Hindlimb muscle (tissue), 1 donor: ENCODE results near the gene DGUOK. TPM values are rescaled to one million over a fixed set of nuclear protein-coding genes. Genes with fewer than 3 reads are reported as not detected.
"Not testable (repeated sequence)": the region's sequence is repeated elsewhere in the genome, so short reads cannot be mapped to it uniquely, and the experiment has no call there.

Experiments used
- DNase-seq: peaks from one replicate; pipeline ENCODE4 v3.0.0-alpha.2; 2013
- polyA plus RNA-seq: library from polyadenylated mRNA; unstranded; fragments of 120-200 nt; gene quantifications from one replicate; pipeline ENCODE4 v1.2.1, GENCODE V29; 2013; ENCODE audit not compliant: insufficient read length

Gene DGUOK
- polyA plus RNA-seq, 1 donor = 37.4 TPM

GRCh38 chr2:73901143-73901542 is 25.5 kb upstream of the DGUOK start:
- DNase-seq = no peak

DNA sequence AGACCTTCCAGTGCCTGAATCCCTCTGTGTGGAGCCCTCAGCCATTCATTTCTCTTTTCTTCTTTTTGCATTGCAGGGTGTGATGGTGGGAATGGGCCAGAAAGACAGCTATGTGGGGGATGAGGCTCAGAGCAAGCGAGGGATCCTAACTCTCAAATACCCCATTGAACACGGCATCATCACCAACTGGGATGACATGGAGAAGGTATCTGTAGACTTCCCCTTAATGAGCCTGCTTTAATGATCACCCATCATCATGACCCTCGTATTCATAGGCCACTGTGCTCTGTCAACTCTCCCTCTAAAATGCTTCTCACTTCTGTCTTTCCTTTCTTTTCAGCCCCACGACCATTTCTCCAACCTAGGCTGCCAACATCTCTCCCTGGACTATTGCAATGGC is 24.4 kb upstream of the DGUOK start:
- DNase-seq = no peak

DNA sequence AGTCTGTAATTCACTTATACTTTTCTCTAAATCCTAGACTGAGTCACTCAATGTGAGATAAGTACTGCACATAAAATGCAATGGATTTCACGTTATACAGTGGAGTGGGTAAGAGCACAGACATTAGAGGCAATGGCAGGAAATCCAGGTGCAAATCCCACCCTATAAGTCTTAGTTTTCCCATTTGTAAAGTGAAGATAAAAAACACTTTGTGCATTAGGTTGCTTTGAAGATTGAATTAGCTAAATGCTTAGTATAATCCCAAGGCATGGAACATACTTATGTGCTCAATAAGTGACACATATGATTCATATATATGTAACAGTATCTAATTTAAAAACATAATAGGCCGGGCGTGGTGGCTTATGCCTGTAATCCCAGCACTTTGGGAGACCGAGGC is 23.4 kb upstream of the DGUOK start:
- DNase-seq = no peak

- not testable (repeated sequence) for DNase-seq
Measured at GRCh38 chr2:73903949-73904613, 22.6 kb upstream of the DGUOK start.

DNA sequence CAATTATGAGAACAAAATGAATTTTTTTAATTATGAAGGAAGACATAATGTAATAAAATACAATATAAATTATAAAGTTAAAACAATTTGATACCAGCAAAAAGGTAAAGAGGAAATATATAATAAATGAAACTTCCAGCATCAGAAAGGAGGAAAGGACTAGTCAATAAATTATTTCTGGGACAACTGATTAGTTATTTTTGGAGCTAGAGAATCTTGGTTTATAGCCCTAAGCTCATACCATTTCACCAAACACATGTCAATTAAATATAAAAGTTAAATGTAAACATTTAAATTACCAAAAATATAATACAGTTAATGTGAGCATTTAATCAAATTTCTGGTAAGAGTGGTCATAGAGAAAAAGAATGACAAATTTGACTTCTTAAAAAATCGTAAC is 21.7 kb upstream of the DGUOK start:
- no peak for DNase-seq

GRCh38 chr2:73906847-73907505 is 19.7 kb upstream of the DGUOK start:
- no peak for DNase-seq

DNA sequence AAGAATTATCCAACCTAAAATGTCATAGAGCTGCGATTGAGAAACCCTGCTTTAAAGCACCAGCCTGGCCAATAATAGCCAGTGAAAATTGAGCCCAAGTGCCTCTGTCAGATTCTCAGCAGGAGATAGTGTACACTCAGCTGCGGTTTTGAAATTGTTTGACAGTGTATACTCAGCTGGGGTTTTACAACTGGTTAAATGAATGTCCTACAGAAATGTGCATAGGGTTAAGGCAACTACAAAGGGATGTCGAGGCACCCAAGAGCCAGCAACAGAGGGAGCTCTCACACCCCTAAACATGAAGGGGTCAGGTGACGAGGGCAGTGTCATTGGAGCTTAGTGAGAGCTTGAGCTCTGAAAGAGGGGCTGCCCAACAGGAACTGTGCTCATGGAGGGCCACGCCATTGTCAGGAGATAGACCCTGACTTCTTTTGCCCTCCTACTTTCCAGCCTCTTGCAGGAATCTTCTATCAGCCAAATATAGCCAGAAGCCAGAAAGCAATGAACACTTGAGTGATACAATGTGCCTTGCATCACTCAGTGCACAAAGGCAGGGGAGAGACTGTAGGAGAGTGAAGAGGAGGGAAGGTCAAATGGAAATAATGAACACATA is 18.7 kb upstream of the DGUOK start:
- no peak for DNase-seq

GRCh38 chr2:73908689-73909652 is 17.7 kb upstream of the DGUOK start:
- no peak for DNase-seq

DNA sequence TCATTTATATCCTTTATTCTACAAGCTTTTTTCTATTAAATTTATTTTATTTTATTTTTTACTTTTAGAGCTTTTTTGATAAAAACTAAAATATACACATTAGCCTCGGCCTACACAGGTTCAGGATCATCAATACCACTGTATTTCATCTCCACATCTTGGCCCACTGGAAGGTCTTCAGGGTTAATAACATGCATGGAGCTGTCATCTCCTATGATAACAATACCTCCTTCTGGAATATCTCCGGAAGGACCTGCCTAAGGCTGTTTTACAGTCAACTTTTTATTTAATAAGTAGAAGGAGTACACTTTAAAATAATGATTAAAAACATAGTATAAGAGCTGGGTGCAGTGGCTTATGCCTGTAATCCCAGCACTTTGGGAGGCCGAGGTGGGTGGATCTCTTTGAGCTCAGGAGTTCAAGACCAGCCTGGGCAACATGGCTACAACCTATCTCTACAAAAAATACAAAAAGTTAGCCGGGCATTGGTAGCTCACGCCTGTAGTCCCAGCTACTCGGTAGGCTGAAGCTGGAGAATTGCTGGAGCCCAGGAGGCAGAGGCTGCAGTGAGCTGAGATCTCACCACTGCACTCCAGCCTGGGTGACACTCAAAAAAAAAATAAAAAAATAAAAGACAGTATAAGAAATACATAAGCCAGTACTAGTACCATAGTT is 15.7 kb upstream of the DGUOK start:
- no peak for DNase-seq

GRCh38 chr2:73911548-73912208 is 15.0 kb upstream of the DGUOK start:
- DNase-seq = no peak

GRCh38 chr2:73913414-73914054 is 13.1 kb upstream of the DGUOK start:
- DNase-seq = no peak

- no peak for DNase-seq
Measured at GRCh38 chr2:73914667-73915066, 12.0 kb upstream of the DGUOK start.

- DNase-seq = no peak
Measured at GRCh38 chr2:73915437-73915993, 11.2 kb upstream of the DGUOK start.

GRCh38 chr2:73916666-73917065 is 10.0 kb upstream of the DGUOK start:
- no peak for DNase-seq

DNA sequence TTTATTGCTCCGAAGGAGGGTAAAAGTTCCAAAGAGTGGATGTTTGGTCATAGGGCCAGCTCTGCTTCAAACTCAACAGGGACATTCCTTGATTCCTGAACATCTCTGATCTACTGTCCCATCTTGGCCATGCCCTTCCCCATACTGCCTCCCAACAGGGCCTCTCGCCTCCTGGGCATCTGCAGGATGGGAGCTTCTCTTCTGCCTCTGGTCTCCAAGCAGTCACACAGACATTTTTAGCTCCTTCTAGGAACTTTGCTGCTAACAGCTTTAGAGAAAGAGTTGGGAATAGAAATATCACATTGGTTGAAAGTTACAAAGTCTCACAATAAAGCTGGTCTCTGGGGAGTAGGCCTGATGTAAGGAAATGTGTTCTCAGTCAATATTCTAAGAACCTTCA is 9.4 kb upstream of the DGUOK start:
- no peak for DNase-seq

- DNase-seq = no peak
Measured at GRCh38 chr2:73917696-73918207, 8.9 kb upstream of the DGUOK start.

GRCh38 chr2:73918856-73919255 is 7.8 kb upstream of the DGUOK start:
- no peak for DNase-seq

DNA sequence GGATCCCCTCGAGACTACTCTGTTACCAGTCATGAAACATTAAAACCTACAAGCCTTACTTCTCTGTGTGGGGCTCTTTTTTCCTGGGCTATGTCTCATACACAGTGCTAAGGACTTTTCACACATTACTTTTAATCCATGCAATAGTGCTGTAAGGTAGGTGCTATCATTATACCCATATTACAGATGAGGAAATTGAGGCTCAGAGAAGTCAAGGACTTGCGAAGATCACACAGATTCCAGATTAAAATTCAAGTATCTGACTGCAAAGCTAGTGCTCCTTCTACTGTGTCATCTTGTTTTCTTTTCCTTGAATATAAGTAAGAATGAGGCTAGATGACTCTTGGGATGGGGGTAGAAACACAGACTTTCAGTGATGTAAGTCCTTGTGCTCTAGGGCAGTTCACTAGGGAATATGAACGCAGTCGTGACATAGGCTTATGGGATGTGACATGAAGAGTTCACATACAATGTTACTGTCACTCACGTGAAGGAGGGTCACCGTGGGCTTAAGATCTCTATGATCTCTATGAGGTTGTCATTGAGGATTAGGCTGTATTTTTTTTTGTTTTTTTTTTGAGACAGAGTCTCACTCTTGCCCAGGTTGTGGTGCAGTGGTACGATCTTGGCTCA is 7.0 kb upstream of the DGUOK start:
- DNase-seq = no peak

GRCh38 chr2:73920577-73921545 is 5.8 kb upstream of the DGUOK start:
- no peak for DNase-seq
